GM18498 (cell line): ENCODE measurements around the gene PRSS21.

Source experiments
- ATAC-seq: cut with Tn5 transposase; IDR thresholded peaks from one replicate; pipeline ENCODE4 v1.9.1; 2021; ENCODE audit warnings: mild to moderate bottlenecking, moderate library complexity; ENCODE audit not compliant: unreplicated experiment

PRSS21 gene

DNA sequence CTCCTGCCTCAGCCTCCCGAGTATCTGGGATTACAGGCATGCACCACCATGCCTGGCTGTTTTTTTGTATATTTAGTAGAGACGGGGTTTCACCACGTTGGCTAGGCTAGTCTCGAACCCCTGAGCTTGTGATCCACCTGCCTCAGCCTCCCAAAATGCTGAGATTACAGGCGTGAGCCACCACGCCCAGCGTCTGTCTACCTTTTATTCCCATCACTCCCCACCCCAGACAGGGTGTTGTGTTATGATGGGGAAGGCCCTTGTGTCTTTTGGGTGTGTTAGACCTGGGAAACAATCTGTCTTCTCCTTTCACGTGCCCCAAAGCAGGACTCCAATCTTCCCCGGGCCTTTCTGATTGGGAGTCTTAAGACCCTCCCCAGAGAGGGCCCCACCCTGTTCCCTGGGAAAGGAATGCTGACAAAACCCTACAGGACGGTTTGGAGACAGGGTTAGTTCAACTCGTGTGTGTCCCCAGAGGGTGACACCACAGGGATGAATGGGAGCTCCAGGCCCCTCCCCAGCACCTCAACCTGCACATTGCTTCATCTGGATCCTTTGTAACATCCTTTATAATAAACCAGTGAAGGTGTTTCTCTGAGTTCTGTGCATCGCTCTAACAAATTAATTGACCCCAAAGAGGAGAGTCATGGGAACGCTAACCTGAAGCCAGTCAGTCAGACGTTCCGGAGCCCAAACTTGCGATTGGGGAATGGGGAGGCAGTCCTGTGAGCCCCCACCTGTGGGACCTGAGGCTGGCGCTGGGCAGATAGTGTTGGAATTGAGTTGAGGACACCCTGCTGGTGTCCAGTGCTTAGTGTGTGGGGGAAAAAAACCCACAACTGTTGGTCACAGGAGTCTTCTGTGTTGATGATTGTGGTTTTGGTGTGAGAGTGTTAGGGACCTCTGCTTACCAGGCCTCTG lies 36.8 kb upstream of the PRSS21 start:
- ATAC-seq, result no peak

DNA sequence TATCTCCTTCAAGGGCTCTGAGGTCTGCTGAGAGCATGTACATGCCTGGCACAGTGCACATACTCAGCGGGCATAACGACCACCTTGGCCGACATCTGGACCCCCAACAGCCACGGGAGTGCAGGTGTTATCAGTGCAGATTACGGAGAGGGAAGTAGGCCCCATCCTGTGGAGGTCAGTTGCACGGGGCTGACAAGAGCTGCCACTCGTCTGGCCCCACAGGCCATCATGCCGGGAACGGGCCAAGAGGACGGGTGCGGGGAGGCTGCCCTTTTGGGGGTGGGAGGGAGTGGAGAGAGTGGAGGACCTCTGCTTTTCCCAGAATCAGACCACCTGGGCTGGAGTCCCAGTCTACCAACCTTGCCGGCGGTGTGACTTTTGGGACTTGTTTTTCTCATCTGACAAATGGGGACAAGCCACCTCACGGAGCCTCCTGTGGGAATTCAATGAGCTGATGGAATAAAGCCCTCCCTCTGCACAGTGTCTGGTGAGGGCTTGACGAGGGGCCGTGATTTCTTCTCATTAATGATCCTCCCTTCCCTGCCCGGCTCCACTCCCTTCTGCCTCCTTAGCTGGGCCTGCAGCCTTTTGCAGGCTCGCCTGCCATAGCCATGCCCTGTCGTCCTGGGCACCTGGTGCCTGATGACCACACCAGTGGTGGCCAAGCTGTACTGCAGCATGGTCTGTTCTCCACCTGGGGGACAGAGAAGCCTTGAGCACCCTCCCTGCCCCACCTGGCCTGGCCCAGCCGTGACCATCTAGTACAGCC lies 34.3 kb upstream of the PRSS21 start:
- no peak for ATAC-seq

DNA sequence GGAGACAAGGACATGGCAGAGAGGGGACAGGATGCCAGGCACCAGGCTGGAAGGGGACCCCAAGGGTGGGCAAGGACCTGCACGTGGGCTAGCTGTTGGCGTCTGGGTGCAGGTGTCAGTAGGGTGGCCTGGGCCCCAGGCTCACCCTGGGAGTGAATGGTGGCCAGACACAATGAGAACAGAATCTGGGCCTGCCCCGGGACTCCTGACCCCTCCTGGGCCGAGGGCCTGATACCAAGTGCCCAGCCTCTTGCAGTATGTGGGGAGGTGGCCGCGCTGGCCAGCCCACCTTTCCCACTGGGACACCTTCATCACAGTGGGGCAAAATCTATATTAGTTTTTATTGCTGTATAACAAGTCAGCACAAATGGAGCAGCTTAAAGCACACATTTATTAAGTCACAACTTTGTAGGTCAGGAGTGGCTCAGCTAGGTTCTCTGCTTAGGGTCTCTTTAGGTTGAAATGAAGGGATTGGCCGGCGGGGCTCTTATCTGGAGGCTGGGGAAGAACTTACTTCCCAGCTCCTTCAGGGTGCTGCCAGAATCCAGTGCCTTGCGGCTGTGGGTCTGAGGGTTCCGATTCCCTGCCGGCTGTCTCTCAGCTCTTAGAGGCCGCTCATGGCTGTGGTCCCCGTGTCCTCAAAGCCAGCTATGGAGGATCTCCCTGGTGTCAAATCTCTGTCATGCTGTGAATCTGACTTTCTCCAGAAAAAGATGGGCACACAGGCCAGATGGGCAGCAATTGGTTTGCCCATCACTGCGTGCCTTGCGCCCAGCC lies 33.3 kb upstream of the PRSS21 start:
- ATAC-seq, result no peak

DNA sequence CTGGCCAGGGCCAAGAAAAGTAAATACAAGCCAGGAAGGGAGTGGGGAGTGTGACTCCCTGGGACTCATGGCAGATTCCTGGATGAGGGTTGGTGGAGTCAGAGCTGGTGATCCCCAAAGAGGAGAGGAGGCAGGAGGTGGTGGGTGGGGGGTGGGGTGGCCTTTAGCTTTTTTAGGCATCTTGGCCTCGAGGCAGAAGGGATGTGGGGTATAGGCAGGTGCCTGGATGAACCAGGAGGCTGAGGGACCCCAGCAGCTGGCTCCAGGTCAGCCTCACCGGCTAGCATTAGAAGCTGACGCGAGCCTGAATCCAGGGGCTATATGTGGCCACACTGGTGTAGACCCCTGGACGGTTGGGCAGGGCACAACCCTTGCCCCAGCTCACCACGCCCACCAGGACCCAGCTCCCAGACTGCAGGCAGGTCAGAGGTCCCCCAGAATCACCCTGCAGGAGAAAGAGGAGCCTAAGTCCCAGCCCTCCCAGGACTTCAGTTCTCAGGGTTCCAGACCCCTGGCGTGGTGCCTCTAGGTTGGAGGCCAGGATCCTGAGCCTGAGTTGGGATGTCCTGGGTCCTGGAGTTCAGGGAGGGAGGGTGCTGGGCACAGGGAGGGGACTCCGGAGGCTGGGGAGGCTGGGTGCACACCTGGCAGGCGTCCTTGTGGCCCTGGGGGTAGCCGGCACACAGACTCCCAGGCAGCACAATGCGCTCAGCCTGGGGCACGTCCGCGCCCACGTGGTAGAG lies 32.5 kb upstream of the PRSS21 start:
- no peak for ATAC-seq

DNA sequence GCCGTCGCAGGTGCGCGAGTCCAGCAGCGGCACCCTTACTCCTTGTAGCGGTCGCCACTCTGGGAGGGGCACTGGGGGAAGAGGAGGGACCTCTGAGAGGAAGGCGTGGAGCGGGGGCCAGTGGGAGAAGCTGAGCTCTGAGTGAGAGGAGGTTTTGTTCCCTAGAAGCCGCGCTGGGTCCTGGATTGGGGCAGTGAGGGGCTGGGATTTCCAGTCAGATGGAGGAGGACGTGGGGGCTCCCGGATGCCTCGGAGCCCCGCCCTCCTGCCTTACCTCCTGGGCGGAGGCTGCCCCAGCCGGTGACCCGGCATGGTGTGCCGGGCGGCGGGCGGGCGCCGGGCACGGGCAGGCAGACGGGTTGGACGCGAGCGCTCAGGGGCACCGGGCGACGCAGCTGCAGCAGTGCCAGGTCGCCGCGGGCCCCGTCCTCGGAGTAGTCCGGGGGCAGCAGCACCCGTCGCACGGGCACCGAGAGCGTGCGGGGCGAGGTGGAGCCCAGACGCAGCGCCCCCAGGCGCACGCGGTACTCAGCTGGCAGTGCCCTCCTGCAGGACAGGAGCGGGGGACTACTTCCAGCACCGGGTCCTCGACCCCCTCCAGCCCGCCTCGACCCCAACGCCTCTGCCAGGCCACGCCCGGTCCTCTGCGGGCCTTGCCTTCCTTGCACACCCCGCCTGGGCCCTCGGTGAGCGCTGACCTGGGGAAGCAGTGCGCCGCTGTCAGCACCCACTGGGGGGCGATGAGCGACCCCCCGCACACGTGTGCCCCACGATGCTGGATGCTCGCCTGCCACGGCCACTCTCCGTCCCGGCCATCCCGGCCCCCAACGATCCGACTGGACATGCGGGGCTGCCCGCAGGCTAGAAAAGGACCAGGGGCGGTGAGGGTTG lies 31.7 kb upstream of the PRSS21 start:
- ATAC-seq, result no peak

DNA sequence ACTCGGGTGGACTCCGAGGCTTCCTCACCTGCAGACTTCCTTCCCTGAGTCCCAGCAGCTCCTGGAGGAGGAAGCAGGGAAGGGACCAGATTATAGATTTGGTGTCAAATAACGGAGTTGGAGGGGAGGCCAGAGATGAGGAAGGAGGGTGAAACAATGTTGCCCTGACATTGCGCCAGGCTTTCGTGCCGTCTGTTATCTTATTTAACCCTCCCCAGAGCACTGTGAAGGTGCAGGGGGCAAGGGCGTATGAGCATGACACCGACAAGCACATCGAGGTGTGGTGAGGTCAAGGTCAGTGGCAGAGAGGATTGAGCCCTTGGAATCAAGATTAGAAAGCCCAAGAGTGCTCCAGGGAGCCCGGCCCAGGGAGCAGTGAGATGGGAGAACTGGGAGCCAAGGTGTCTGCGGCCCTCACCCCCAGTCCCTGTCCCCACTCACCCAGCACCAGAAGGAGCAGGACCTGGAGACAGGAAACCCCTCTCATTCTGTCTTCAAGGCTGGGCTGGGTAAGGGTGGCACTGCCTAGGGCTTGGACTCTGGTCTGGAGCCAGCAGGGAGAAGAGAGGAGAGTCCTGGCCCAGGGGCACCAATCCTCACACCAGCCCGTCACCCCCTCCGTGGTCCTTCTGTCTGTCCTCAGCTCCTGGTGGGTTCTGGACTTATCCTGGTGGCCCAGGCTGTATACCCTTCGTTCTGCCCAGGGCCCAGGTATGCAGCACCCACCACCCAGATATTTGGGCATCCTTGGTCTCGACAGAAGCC lies 30.8 kb upstream of the PRSS21 start:
- no peak for ATAC-seq

DNA sequence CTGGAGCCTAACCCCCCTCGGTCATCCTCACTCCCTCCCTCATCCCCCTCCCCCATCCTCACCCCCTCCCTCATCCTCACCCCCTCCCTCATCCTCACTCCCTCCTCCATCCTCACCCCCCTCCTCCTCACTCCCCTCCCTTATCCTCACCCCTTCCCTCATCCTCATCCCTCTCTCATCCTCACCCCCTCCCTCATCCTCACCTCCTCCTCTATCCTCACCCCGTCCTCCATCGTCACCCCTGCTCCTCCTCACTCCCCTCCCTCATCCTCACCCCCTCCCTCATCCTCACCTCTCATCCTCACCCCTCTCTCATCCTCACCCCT lies 30.2 kb upstream of the PRSS21 start:
- no peak for ATAC-seq

DNA sequence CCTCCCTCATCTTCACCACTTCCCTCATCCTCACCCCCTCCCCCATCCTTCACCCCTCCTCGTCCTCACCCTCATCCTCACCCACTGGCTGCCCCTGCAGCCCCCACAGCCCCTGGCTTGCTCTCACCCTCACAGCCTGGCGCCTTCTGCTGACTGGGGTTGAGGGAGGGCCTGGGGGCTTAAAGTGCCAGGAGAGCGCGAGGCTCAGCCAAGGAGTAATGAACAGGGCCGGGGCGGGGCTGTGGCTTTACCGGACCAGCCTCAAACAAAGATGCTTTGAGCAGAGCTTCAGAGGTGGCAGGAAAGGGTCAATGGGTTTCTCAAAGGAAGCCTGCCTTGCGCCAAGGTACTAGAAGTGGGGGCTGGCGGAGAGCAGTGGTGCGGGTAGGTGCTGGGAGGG lies 29.6 kb upstream of the PRSS21 start, which contains the start of gene PRSS33:
PRSS33 (minus strand) TSS at position 155 of the 400 bp plus-strand sequence. CDS start 1,013 bp downstream, outside the sequence.
- ATAC-seq, result no peak

DNA sequence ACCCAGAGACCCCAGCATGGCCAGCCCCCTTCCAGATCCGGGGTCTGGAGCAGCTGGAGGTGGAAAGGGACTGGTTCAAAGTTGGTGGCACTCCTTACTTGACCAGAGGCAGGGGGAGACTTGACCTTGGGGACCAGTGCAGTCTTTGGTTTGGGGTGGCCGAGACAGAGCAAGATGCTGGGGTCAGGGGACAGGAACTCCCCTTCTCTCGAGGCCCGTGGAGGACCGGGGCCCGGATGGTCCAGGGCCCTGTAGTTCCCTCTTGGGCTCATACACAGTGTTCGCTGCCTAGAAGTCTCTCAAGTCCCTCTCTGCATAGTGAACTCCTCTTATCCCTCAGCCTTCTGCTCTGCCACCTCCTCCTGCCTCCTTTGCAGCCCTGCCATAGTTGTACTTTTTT lies 29.1 kb upstream of the PRSS21 start:
- no peak for ATAC-seq

DNA sequence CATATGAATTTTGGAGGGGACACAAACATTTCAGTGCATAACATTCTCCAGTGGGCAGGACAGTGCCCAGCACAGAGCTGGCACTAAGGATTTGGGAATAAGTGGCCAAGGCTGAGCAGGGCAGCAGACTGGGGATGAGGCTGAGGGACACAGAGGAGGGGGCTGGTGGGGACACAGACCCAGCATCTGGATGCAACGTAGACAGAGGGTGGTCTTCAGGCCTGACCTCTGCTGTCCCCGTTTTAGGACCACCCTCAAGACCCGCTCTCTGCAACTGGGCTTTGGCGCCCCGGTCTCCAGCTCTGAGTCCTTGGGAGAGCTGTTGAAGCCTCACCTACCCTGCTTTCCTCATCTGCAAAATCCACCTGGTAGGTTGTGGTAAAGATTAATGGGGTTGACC lies 26.4 kb upstream of the PRSS21 start:
- ATAC-seq, result no peak

DNA sequence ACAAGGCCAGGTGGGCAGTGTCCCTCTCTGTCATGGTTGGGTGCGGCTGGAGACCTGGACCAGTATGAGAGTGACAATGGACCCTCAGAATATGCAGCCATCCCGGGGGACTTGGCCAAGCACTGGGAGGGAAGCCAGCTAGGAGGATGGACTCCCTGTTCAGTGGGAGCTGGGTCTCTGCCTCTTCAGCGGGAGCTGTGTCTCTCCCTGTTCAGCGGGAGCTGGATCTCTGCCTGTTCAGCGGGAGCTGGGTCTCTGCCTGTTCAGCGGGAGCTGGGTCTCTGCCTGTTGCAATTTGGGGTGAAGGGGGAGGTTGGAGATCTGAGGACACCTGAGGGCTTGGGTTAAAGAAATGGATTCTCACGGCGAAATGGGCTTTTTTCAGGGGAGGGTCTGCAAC lies 25.9 kb upstream of the PRSS21 start:
- no peak for ATAC-seq

DNA sequence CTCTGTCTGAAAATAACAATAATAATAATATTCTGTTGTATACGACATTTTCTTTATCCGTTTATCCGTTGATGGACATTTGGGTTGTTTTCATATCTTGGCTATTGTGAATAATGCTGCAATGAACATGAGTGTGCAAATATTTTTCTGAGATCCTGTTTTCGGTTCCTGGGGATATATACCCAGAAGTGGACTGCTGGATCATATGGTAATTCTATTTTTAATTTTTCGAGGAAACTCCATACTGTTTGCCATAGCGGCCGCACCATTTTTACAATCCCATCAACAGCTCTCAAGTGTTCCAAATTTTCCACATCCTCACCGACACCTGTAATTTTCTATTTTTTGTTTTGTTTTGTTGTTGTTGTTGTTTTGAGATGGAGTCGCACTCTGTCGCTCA lies 24.1 kb upstream of the PRSS21 start:
- no peak for ATAC-seq

DNA sequence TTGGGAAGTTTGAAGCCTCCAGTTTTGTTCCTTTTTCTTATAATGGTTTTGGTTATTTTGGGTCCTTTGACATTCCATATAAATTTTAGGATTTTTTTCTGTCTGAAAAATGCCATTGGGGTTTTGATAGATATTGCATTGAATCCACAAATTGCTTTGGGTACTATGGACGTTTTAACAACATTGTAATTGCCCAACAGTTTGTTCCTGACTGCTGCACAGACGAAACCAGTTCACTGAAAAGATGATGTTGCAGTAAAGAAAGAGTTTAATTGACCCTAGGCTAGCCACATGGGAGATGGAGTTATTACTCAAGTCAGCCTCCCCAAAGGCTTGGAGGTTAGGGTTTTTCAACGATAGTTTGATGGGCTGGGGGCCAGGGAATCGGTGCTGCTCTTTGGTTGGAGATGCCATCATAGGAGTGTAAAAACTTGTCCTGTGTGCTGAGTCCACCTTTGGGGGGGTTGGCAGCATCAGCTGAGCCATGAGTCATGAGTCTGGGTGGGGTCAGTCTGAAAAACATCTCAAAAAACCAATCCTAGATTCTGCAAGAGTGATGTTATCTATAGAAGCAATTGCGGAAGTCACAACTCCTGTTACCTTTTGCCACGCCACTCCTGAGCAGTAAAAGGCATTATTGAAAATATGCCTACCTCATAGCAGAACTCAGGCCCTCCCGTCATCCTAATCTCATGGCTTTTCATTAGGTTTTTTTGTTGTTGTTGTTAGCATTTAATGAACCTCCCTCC lies 21.5 kb upstream of the PRSS21 start:
- ATAC-seq, result no peak

DNA sequence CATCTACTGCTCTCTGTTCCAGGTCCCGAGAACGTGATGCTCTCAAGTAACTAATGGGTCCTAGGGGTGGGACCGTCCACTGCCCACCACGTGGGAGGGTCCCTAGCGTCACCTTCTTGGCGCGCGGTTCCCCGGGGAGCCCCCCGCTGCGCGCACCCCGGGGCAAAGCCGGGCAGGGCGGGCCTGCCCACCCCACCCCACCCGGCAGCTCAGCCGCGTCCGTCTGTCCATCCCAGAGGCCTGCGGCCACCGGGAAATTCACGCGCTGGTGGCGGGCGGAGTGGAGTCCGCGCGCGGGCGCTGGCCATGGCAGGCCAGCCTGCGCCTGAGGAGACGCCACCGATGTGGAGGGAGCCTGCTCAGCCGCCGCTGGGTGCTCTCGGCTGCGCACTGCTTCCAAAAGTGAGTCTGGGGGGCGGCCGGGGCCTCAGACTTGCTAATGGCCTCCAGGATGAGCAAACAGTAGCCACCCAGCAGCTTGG lies 18.3 kb upstream of the PRSS21 start:
- ATAC-seq, result no peak

DNA sequence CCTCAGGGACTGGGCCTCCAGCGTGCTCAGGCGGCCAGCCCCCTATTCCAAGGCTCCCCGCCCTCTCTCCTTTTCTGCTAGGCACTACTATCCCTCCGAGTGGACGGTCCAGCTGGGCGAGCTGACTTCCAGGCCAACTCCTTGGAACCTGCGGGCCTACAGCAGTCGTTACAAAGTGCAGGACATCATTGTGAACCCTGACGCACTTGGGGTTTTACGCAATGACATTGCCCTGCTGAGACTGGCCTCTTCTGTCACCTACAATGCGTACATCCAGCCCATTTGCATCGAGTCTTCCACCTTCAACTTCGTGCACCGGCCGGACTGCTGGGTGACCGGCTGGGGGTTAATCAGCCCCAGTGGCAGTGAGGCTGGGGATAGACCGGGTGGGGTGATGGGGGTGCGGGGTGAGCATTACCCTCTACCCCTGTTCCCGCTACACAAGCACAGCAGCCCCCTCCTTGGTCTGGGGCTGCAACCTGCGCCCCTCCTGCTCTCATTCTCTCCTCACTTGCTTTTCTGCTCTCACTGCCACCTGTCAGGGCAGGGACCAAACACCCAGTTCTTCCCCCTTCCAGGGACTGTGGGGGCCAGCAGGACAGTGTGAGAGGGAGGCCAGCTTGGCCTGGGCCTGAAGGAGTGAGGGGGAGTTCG lies 17.7 kb upstream of the PRSS21 start:
- ATAC-seq, result no peak

DNA sequence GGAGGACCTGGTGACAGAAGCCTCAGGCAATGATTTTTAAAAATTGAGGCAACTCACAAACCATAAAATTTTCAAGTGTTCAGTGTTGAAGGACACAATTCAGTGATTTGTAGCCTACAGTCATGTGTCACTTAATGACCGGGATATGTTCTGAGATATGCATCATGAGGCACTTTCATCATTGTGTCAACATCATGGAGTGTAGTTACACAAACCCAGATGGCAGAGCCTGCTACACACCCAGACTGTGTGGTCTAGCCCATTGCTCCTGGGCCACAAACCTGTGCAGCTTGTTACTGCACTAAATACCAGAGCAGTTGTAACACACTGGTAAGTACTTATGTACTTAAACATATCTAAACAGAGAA lies 17.2 kb upstream of the PRSS21 start:
- ATAC-seq, result no peak

DNA sequence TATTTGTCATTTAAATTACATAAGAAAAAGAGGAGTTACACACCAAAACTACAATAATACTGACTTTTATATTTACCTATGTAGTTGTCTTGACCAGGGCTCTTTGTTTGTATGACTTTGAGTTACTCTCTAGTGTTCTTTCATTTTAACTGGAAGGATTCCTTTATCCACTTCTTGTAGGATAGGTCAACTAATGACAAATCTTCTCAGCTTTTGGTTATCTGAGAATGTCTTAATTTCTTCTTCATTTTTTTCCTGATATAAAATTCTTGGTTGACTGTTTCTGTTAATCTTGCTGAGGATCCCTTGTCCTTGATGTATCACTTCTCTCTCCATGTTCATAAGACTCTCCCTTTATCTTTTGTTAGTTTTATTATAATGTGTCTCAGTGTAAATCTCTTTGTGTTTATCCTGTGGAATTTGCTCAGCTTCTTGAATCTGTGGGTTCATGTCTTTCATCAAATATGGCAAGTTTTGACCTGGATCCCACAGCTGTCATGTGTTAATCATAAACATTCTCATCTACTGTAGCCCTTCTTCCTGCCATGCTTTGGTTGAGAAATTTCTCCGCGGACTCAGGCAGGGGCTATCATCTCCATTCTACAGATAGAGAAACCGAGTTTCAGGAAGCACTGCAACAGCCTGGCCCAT lies 13.4 kb upstream of the PRSS21 start:
- no peak for ATAC-seq
